ENCODE measurements around the gene TRIM44. TPM values are rescaled to one million over a fixed set of nuclear protein-coding genes. Genes with fewer than 3 reads are reported as not detected.

Gene TRIM44
- polyA plus RNA-seq, 1 donor (not counting 4 experiments of a cell fraction or from before 2014, with no cell fraction given), result 48.3 TPM

DNA sequence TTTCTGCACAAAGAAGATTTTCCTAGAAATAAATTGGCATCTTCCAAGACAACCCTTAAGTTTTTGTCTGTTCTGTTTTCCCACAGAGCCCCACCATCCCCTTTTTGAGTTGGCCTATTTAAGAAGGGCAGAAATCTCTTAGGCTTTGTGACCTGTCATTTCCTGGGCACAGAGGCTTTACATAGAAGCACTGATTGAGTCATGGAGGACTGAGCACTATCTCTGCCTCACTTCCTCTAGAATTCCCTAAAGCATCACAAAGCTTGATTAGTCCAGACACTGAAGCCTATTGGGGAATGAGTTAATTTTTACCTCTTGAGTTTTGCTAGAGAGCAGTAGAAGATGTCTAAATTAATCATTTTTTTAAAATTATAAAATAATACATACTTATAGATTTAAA, 25.4 kb downstream of the TRIM44 start:
- DNase-seq (ENCODE audit: low read depth, low spot score) (no peak), FAIRE-seq (no peak)
- Histone ChIP-seq H3K36me3 (ENCODE audit: control insufficient read depth in 2 of 2, extremely low read depth in 1 of 2, insufficient read depth in 2 of 2, low read length in 2 of 2) (peaks cover 3 to 9% of the 10 kb centered on the region in 2 experiments), H4K20me1 (ENCODE audit: control insufficient read depth, extremely low read depth, insufficient read depth, low read length) (no peaks in the 10 kb centered on the region), H3K4me1 (ENCODE audit: control insufficient read depth, extremely low read depth, insufficient read depth, low read length) (peaks cover 8% of the 10 kb centered on the region), H3K9me1 (ENCODE audit: control insufficient read depth, extremely low read depth, insufficient read depth, low read length) (no peaks in the 10 kb centered on the region), H3K9ac (ENCODE audit: control insufficient read depth, extremely low read depth, insufficient read depth, low read length) (no peak overlapping the region), H2AFZ (ENCODE audit: control insufficient read depth, low read length) (no peak overlapping the region), H3K79me2 (ENCODE audit: control insufficient read depth, insufficient read depth, low read length) (peaks cover 26% of the 10 kb centered on the region), H3K9me3 (ENCODE audit: control insufficient read depth, low read depth, low read length) (no peaks in the 10 kb centered on the region), H3K27me3 (ENCODE audit: control insufficient read depth, extremely low read depth, insufficient read depth, low read length) (no peaks in the 10 kb centered on the region), H3K4me3 (ENCODE audit: control insufficient read depth in 2 of 3, extremely low read depth in 1 of 3, insufficient read depth in 2 of 3, low read depth in 1 of 3, low read length in 3 of 3) (no peak overlapping the region), H3K27ac (ENCODE audit: control insufficient read depth, insufficient read depth, low read length) (no peak overlapping the region), H3K4me2 (ENCODE audit: control insufficient read depth, extremely low read depth, insufficient read depth, low read depth, low read length) (no peak overlapping the region)
- TF ChIP-seq, protein P1, sequence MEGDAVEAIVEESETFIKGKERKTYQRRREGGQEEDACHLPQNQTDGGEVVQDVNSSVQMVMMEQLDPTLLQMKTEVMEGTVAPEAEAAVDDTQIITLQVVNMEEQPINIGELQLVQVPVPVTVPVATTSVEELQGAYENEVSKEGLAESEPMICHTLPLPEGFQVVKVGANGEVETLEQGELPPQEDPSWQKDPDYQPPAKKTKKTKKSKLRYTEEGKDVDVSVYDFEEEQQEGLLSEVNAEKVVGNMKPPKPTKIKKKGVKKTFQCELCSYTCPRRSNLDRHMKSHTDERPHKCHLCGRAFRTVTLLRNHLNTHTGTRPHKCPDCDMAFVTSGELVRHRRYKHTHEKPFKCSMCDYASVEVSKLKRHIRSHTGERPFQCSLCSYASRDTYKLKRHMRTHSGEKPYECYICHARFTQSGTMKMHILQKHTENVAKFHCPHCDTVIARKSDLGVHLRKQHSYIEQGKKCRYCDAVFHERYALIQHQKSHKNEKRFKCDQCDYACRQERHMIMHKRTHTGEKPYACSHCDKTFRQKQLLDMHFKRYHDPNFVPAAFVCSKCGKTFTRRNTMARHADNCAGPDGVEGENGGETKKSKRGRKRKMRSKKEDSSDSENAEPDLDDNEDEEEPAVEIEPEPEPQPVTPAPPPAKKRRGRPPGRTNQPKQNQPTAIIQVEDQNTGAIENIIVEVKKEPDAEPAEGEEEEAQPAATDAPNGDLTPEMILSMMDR (optimal IDR thresholded peaks at IDR 0.05 in 1 of 3, IDR thresholded peaks at IDR 0.05 in 1 of 3, conservative IDR thresholded peaks at IDR 0.05 in 1 of 3; ENCODE audit: extremely low read depth in 1 of 3, insufficient read depth in 2 of 3, low read length in 3 of 3), result no peak
- no peak for TF ChIP-seq EZH2 (IDR thresholded peaks at IDR 0.05; ENCODE audit: low read length)
- dilution Hi-C loops (cut with MboI; ENCODE audit: extremely low pct_ligation_motif_present, low sequenced_read_pairs), result no loop called here

- Histone ChIP-seq H3K36me3 (ENCODE audit: control insufficient read depth in 2 of 2, extremely low read depth in 1 of 2, insufficient read depth in 2 of 2, low read length in 2 of 2) (peaks cover 3 to 9% of the 10 kb centered on the region in 2 experiments), H3K4me3 (ENCODE audit: control insufficient read depth in 2 of 3, extremely low read depth in 1 of 3, insufficient read depth in 2 of 3, low read depth in 1 of 3, low read length in 3 of 3) (no peak overlapping the region), H3K27me3 (ENCODE audit: control insufficient read depth, extremely low read depth, insufficient read depth, low read length) (no peaks in the 10 kb centered on the region), H3K27ac (ENCODE audit: control insufficient read depth, insufficient read depth, low read length) (no peak overlapping the region), H4K20me1 (ENCODE audit: control insufficient read depth, extremely low read depth, insufficient read depth, low read length) (no peaks in the 10 kb centered on the region), H3K9ac (ENCODE audit: control insufficient read depth, extremely low read depth, insufficient read depth, low read length) (no peak overlapping the region), H2AFZ (ENCODE audit: control insufficient read depth, low read length) (no peak overlapping the region), H3K9me1 (ENCODE audit: control insufficient read depth, extremely low read depth, insufficient read depth, low read length) (no peaks in the 10 kb centered on the region), H3K9me3 (ENCODE audit: control insufficient read depth, low read depth, low read length) (no peaks in the 10 kb centered on the region), H3K4me2 (ENCODE audit: control insufficient read depth, extremely low read depth, insufficient read depth, low read depth, low read length) (no peak overlapping the region), H3K4me1 (ENCODE audit: control insufficient read depth, extremely low read depth, insufficient read depth, low read length) (peaks cover 8% of the 10 kb centered on the region), H3K79me2 (ENCODE audit: control insufficient read depth, insufficient read depth, low read length) (peaks cover 22% of the 10 kb centered on the region)
- no peak for DNase-seq (ENCODE audit: low read depth, low spot score)
- dilution Hi-C loops (cut with MboI; ENCODE audit: extremely low pct_ligation_motif_present, low sequenced_read_pairs), result no loop called here
- FAIRE-seq, result no peak
- no peak for TF ChIP-seq EZH2 (IDR thresholded peaks at IDR 0.05; ENCODE audit: low read length)
- TF ChIP-seq, protein P1 (optimal IDR thresholded peaks at IDR 0.05 in 1 of 3, IDR thresholded peaks at IDR 0.05 in 1 of 3, conservative IDR thresholded peaks at IDR 0.05 in 1 of 3; ENCODE audit: extremely low read depth in 1 of 3, insufficient read depth in 2 of 3, low read length in 3 of 3), result no peak
Observed at GRCh38 chr11:35689081-35689996, 26.8 kb downstream of the TRIM44 start.
